ENCODE results near the gene AUP1. TPM values are rescaled to one million over a fixed set of nuclear protein-coding genes. Genes with fewer than 3 reads are reported as not detected.

Gene AUP1
- total RNA-seq, 2 donors from 2014 or later, result 101 to 124 TPM

DNA sequence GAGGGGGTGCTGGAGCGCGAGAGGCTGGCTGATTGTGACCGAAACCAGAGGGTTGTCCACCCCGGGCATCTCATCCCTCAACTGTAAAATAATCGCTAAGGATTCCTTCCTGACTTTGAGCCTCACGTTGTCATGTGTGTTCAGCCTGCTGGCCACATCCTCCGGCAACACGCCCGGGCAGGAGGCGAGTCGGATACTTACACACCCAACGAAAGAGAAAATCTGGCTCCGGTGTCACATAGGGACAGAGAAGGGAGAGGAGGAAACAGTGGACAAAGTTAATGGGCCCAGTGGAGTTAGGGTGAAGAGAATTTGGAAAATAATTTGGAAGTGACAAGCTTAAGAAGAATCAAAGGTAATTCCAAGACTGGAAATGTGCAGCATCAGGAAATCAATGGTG, 12.9 kb downstream of the AUP1 start:
- WGBS, result 67% methylated on average over 13 of the region's 13 CpGs
- Histone ChIP-seq H3K9me3 (no peaks in the 10 kb centered on the region), H3K4me1 (replicated peaks) (peaks cover 11% of the 10 kb centered on the region), H3K27ac (no peak overlapping the region), H3K36me3 (no peaks in the 10 kb centered on the region), H3K4me3 (no peak overlapping the region), H3K27me3 (replicated peaks; ENCODE audit: insufficient read depth) (peaks cover 44% of the 10 kb centered on the region)
- DNase-seq (ENCODE audit: low spot score), result no peak
- TF ChIP-seq POLR2A (IDR thresholded peaks at IDR 0.05) (no peak), POLR2AphosphoS5 (IDR thresholded peaks at IDR 0.05) (no peak)
- TF ChIP-seq, protein P1, sequence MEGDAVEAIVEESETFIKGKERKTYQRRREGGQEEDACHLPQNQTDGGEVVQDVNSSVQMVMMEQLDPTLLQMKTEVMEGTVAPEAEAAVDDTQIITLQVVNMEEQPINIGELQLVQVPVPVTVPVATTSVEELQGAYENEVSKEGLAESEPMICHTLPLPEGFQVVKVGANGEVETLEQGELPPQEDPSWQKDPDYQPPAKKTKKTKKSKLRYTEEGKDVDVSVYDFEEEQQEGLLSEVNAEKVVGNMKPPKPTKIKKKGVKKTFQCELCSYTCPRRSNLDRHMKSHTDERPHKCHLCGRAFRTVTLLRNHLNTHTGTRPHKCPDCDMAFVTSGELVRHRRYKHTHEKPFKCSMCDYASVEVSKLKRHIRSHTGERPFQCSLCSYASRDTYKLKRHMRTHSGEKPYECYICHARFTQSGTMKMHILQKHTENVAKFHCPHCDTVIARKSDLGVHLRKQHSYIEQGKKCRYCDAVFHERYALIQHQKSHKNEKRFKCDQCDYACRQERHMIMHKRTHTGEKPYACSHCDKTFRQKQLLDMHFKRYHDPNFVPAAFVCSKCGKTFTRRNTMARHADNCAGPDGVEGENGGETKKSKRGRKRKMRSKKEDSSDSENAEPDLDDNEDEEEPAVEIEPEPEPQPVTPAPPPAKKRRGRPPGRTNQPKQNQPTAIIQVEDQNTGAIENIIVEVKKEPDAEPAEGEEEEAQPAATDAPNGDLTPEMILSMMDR (IDR thresholded peaks at IDR 0.05), result no peak
- intact Hi-C loops (cut with DNase I), result no loop called here

DNA sequence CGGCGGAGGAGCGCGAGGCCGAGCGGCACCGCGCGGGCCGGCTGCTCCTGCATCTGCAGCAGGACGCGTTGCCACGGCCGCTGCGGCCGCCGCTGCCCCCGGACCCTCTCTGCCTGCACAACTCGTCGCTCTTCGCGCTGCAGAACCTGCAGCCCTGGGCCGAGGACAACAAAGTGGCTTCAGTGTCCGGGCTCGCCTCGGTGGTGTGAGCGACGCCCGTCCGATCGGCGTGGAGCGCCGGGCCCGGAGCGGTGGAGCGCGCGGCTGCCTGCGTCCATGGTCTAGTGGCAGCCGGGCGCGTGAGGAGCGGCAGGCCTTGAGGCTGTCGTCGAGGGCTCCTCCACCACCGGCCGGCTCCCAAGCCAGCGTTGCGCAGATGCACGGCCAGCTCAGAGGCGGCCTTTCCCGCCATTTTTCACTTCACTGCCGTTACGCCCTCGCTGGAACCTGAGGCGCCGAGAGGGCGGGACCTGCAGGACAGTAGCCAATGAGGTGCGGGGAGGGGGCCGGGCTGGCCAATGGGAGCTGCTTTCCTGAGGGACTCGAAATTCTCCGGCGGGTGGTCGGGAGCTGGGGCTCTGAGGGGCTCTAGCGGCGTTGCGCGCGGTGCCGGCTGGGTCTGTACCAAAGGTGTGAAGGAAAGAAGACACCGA, 13.4 kb downstream of the AUP1 start:
- peaks cover 11% of the 10 kb centered on the region for H3K4me1 ChIP-seq (replicated peaks)
- TF ChIP-seq POLR2AphosphoS5 (IDR thresholded peaks at IDR 0.05), result peak; percentile 9
- TF ChIP-seq, protein P1 (IDR thresholded peaks at IDR 0.05), result no peak
- TF ChIP-seq POLR2A (IDR thresholded peaks at IDR 0.05), result no peak
- H3K4me3 ChIP-seq, result peak overlapping the region in 1 of 2 donors; percentile 15
- H3K27ac ChIP-seq, result no peak overlapping the region
- DNase-seq (ENCODE audit: low spot score), result no peak
- H3K27me3 ChIP-seq (replicated peaks; ENCODE audit: insufficient read depth), result peaks cover 47% of the 10 kb centered on the region
- intact Hi-C loops (cut with DNase I), result no loop called here
- WGBS, result 3% methylated on average over 64 of the region's 72 CpGs
- H3K36me3 ChIP-seq, result no peaks in the 10 kb centered on the region
- no peaks in the 10 kb centered on the region for H3K9me3 ChIP-seq

DNA sequence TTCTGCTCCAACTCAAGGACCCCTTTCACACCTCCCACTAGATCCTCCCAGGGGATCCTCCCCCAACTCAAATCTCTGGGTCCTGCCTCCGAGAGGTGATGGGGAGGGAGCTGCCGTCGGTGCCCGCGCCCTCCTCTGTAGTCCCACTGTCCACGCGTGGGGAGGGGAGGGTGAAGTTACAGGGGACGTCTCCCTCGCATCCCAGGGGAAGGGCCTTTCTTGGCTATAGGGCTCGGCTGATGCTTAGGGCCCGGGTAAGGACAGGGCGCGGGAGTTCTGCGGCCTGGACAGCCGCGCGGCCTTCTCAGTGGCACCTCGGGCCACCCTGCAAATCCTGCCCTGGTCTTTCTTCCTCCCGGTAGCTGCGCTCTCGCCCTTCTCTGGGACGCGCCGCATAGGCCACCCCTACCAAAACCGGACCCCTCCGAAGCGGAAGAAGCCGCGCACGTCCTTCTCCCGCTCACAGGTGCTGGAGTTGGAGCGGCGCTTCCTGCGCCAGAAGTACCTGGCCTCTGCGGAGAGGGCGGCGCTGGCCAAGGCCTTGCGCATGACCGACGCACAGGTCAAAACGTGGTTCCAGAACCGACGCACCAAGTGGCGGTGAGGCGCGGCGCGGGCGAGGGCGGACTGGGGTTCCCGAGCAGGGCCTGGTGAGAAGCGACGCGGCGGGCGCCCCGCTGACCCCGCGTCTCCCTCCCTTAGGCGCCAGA, 14.1 kb downstream of the AUP1 start:
- WGBS, result 5% methylated on average over 49 of the region's 60 CpGs
- TF ChIP-seq, protein P1 (IDR thresholded peaks at IDR 0.05), result no peak
- no peak for TF ChIP-seq POLR2A (IDR thresholded peaks at IDR 0.05)
- TF ChIP-seq POLR2AphosphoS5 (IDR thresholded peaks at IDR 0.05), result no peak
- DNase-seq (ENCODE audit: low spot score), result no peak

DNA sequence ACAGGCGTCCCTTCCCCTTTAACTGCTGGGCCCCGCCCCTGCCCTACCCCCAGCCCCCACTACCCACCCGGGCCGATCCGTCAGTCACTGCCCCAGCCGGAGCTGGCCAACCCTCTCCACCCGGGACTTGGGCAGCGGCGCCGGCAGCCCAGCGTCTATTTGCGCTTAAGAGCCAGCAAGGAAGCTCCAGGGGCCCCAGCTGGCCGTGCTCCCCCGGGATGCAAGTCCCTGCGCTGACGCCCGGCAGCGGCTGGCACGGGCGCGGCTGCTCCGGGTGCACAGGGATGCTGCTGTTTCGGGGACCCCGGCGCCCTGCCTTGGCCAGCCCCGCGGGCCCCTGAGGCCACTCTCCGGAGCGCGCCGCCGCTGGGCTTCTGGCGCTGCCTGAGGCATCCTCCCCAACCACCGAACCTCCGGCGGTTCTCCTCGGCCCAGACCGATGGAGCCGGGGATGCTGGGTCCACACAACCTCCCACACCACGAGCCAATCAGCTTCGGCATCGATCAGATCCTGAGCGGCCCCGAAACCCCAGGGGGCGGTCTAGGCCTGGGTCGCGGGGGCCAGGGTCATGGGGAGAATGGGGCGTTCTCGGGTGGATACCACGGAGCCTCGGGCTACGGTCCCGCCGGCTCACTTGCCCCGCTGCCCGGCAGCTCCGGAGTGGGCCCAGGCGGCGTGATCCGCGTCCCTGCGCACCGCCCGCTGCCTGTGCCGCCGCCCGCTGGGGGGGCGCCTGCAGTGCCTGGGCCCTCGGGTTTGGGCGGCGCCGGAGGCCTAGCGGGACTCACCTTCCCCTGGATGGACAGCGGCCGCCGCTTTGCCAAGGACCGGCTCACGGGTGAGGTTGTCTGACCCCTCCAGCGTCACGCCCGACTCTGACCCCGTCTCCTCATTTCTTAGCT, 14.9 kb downstream of the AUP1 start, which contains the start of gene TLX2:
Gene TLX2 (plus strand): TSS at position 83 of the 903 bp plus-strand sequence. CDS start 357 bp downstream, at position 440.
- no peaks in the 10 kb centered on the region for H3K36me3 ChIP-seq
- WGBS, result 4% methylated on average over 42 of the region's 82 CpGs

More for the DNA sequence above, 14.1 kb downstream of the AUP1 start:
- intact Hi-C loops (cut with DNase I), result no loop called here
- peak overlapping the region in 1 of 2 donors; percentile 15 for H3K4me3 ChIP-seq
- H3K27me3 ChIP-seq (replicated peaks; ENCODE audit: insufficient read depth), result peaks cover 47% of the 10 kb centered on the region
- H3K4me1 ChIP-seq (replicated peaks), result peaks cover 11% of the 10 kb centered on the region
- H3K9me3 ChIP-seq, result no peaks in the 10 kb centered on the region
- H3K27ac ChIP-seq, result no peak overlapping the region
- no peaks in the 10 kb centered on the region for H3K36me3 ChIP-seq

More for the DNA sequence above, 14.9 kb downstream of the AUP1 start, which contains the start of gene TLX2:
- H3K9me3 ChIP-seq, result no peaks in the 10 kb centered on the region
- no peak for DNase-seq (ENCODE audit: low spot score)
- H3K27me3 ChIP-seq (replicated peaks; ENCODE audit: insufficient read depth), result peaks cover 44% of the 10 kb centered on the region
- TF ChIP-seq POLR2AphosphoS5 (IDR thresholded peaks at IDR 0.05) (no peak), POLR2A (IDR thresholded peaks at IDR 0.05) (no peak)
- TF ChIP-seq, protein P1 (IDR thresholded peaks at IDR 0.05), result no peak
- no peak within 1 kb of the TSS for H3K27ac ChIP-seq
- intact Hi-C loops (cut with DNase I), result no loop called here
- H3K4me1 ChIP-seq (replicated peaks), result peaks cover 11% of the 10 kb centered on the region
- H3K4me3 ChIP-seq, result no peak within 1 kb of the TSS
